Esophagus (tissue), 2 donors: ENCODE measurements around the gene MYOF. TPM values are rescaled to one million over a fixed set of nuclear protein-coding genes. Genes with fewer than 3 reads are reported as not detected.
"Not testable (repeated sequence)": the region's sequence is repeated elsewhere in the genome, so short reads cannot be mapped to it uniquely, and the experiment has no call there.

Experiments
- H3K27ac ChIP-seq, 2 donors: one replicate each; pipeline ENCODE4 v1.5.1; 2013; ENCODE audit warnings: low read depth in 2 of 2, mild to moderate bottlenecking in 2 of 2, inconsistent platforms in 1 of 2, low read length in 1 of 2, moderate library complexity in 1 of 2
- H3K27me3 ChIP-seq, 2 donors: one replicate each; pipeline ENCODE4 v1.6.1; 2013; ENCODE audit warnings: low read length in 2 of 2, control low read depth in 1 of 2, mild to moderate bottlenecking in 1 of 2; ENCODE audit not compliant: insufficient read depth in 2 of 2, control insufficient read depth in 1 of 2
- H3K36me3 ChIP-seq, 2 donors: one replicate each; pipeline ENCODE4 v1.6.1; 2013; ENCODE audit warnings: low read length in 1 of 2; ENCODE audit not compliant: control insufficient read depth in 2 of 2, insufficient read depth in 2 of 2
- H3K4me1 ChIP-seq, 2 donors: one replicate each; pipeline ENCODE4 v1.6.1; 2013; ENCODE audit warnings: low read length in 1 of 2; ENCODE audit not compliant: control insufficient read depth in 2 of 2, insufficient read depth in 2 of 2
- H3K4me3 ChIP-seq, 2 donors: one replicate each; pipeline ENCODE4 v1.5.1; 2013; ENCODE audit warnings: low read length in 2 of 2, mild to moderate bottlenecking in 2 of 2, low read depth in 1 of 2, moderate library complexity in 1 of 2
- H3K9me3 ChIP-seq, 2 donors: one replicate each; pipeline ENCODE4 v1.6.1; 2013; ENCODE audit warnings: mild to moderate bottlenecking in 2 of 2, low read depth in 1 of 2, low read length in 1 of 2, moderate library complexity in 1 of 2; ENCODE audit not compliant: control insufficient read depth in 2 of 2, insufficient read depth in 1 of 2
- WGBS, 2 donors: extraction: QIAGEN DNeasy Blood & Tissue Kit; methylation state at CpG; one replicate each; pipeline ENCODE4 v1.1.7; 2013; 5-methylcytosine and 5-hydroxymethylcytosine counted together
- polyA plus RNA-seq, 2 donors: library from polyadenylated mRNA; stranded (reverse); fragments of 200-250 nt; gene quantifications; one replicate each; pipeline ENCODE4 v1.2.3, GENCODE V29; 2013
- donor health status: healthy with polysubstance abuse.
- donor health status: Bipolar disorder and iron deficiency.

The MYOF gene
- polyA plus RNA-seq, 2 donors = 30.2 to 32.1 TPM

- no peaks in the 10 kb centered on the region for H3K9me3 ChIP-seq
- H3K27ac ChIP-seq = peak overlapping the region in 1 of 2 donors; percentile 55
- H3K4me1 ChIP-seq = peaks cover 3 to 5% of the 10 kb centered on the region in 2 donors
- H3K4me3 ChIP-seq = no peak overlapping the region
- WGBS, 2 donors = 55 to 58% methylated on average over 5 of the region's 5 CpGs
- peaks cover 0 to 6% of the 10 kb centered on the region in 2 donors for H3K36me3 ChIP-seq
- no peaks in the 10 kb centered on the region for H3K27me3 ChIP-seq
Observed at GRCh38 chr10:93420091-93420490, 62.0 kb downstream of the MYOF start.

- WGBS, 2 donors = 87 to 92% methylated on average over 8 of the region's 8 CpGs
- not testable (repeated sequence) for H3K27me3 ChIP-seq, H3K36me3 ChIP-seq, H3K9me3 ChIP-seq, H3K4me3 ChIP-seq, H3K27ac ChIP-seq, H3K4me1 ChIP-seq
Observed at GRCh38 chr10:93419016-93419415, 63.1 kb downstream of the MYOF start.

GRCh38 chr10:93417921-93418320 is 64.2 kb downstream of the MYOF start:
- 58 to 68% methylated on average over 3 of the region's 3 CpGs for WGBS, 2 donors
- H3K4me3 ChIP-seq = no peak overlapping the region
- H3K27me3 ChIP-seq = no peaks in the 10 kb centered on the region
- no peaks in the 10 kb centered on the region for H3K9me3 ChIP-seq
- peaks cover 0 to 3% of the 10 kb centered on the region in 2 donors for H3K4me1 ChIP-seq
- H3K36me3 ChIP-seq = peaks cover 0 to 3% of the 10 kb centered on the region in 2 donors
- H3K27ac ChIP-seq = no peak overlapping the region

DNA sequence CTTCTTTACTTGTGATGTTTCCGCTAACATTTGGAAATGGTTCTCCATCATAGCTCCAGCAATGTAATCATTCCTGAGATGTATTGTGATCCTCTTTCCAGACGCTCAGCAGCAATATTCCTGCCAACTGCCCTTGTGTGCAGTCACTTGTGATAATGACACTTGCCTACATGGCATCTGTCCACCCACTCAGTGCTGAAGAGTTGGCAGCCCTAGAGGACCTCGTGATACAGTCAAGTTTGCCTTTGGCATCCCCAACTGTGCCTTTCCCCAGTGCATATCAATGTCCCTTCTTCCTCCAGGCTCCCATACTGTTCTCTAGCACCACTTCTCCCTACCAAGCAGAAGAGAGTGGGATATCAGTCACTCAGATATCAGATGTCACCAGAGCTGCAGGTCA is 64.9 kb downstream of the MYOF start:
- 67% methylated on average over 3 of the region's 3 CpGs for WGBS, 2 donors
- H3K9me3 ChIP-seq = no peaks in the 10 kb centered on the region
- peaks cover 0 to 5% of the 10 kb centered on the region in 2 donors for H3K4me1 ChIP-seq
- no peaks in the 10 kb centered on the region for H3K27me3 ChIP-seq
- H3K36me3 ChIP-seq = peaks cover 0 to 3% of the 10 kb centered on the region in 2 donors
- H3K4me3 ChIP-seq = no peak overlapping the region
- H3K27ac ChIP-seq = no peak overlapping the region

- Histone ChIP-seq H3K27ac (no peak overlapping the region), H3K27me3 (no peaks in the 10 kb centered on the region), H3K4me1 (peaks cover 0 to 2% of the 10 kb centered on the region in 2 donors), H3K9me3 (no peaks in the 10 kb centered on the region), H3K36me3 (peaks cover 0 to 3% of the 10 kb centered on the region in 2 donors), H3K4me3 (no peak overlapping the region)
- 95% methylated on average over 4 of the region's 4 CpGs for WGBS, 2 donors
Observed at GRCh38 chr10:93416824-93417223, 65.3 kb downstream of the MYOF start.

- no peaks in the 10 kb centered on the region for H3K9me3 ChIP-seq
- WGBS, 2 donors = 77 to 79% methylated on average over 6 of the region's 6 CpGs
- no peaks in the 10 kb centered on the region for H3K27me3 ChIP-seq
- H3K4me1 ChIP-seq = peaks cover 0 to 2% of the 10 kb centered on the region in 2 donors
- peaks cover 0 to 7% of the 10 kb centered on the region in 2 donors for H3K36me3 ChIP-seq
- H3K4me3 ChIP-seq = no peak overlapping the region
- H3K27ac ChIP-seq = peak overlapping the region in 1 of 2 donors; percentile 9
Observed at GRCh38 chr10:93415693-93416092, 66.4 kb downstream of the MYOF start.

DNA sequence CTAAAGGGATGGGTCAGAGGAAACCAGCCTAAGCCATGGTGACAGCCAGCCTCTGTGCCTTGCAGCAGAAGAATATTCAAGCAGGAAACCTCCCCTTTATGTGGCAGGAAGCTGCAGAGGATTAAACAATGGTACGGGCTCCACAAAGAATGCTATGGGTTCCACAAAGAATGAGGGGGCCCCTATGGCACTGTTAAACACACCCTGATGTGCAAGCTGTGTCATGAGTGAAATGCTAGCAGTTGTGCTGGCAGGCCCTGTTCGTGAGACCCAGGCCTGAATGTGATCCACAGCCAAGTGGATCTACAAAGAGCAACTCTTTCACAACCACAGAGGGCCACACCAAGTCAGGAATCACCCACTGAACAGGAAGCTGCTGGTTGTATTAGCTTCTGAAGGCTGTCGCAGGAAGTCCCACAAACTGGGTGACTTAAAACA is 68.9 kb downstream of the MYOF start:
- no peak overlapping the region for H3K4me3 ChIP-seq
- H3K9me3 ChIP-seq = no peaks in the 10 kb centered on the region
- 25 to 31% methylated on average over 3 of the region's 3 CpGs for WGBS, 2 donors
- no peaks in the 10 kb centered on the region for H3K27me3 ChIP-seq
- peaks cover 0 to 2% of the 10 kb centered on the region in 2 donors for H3K4me1 ChIP-seq
- peaks cover 0 to 9% of the 10 kb centered on the region in 2 donors for H3K36me3 ChIP-seq
- H3K27ac ChIP-seq = peak overlapping the region; percentile 57 to 87

- peak overlapping the region; percentile 57 to 87 for H3K27ac ChIP-seq
- peaks cover 0 to 9% of the 10 kb centered on the region in 2 donors for H3K36me3 ChIP-seq
- H3K9me3 ChIP-seq = no peaks in the 10 kb centered on the region
- no peaks in the 10 kb centered on the region for H3K27me3 ChIP-seq
- 32 to 55% methylated on average over 7 of the region's 7 CpGs for WGBS, 2 donors
- no peak overlapping the region for H3K4me3 ChIP-seq
- H3K4me1 ChIP-seq = peaks cover 0 to 2% of the 10 kb centered on the region in 2 donors
Observed at GRCh38 chr10:93412801-93413200, 69.3 kb downstream of the MYOF start.

- Histone ChIP-seq H3K27me3 (no peaks in the 10 kb centered on the region), H3K4me1 (peaks cover 0 to 2% of the 10 kb centered on the region in 2 donors), H3K4me3 (no peak overlapping the region), H3K36me3 (peaks cover 0 to 6% of the 10 kb centered on the region in 2 donors), H3K27ac (no peak overlapping the region), H3K9me3 (no peaks in the 10 kb centered on the region)
- WGBS, 2 donors = 76 to 85% methylated on average over 6 of the region's 6 CpGs
Observed at GRCh38 chr10:93410697-93411348, 71.3 kb downstream of the MYOF start.

GRCh38 chr10:93408783-93409182 is 73.4 kb downstream of the MYOF start:
- peaks cover 0 to 6% of the 10 kb centered on the region in 2 donors for H3K36me3 ChIP-seq
- H3K4me3 ChIP-seq = no peak overlapping the region
- H3K27me3 ChIP-seq = no peaks in the 10 kb centered on the region
- H3K4me1 ChIP-seq = peaks cover 0 to 2% of the 10 kb centered on the region in 2 donors
- 78 to 86% methylated on average over 8 of the region's 8 CpGs for WGBS, 2 donors
- H3K27ac ChIP-seq = no peak overlapping the region
- no peaks in the 10 kb centered on the region for H3K9me3 ChIP-seq
